Measurements from ENCODE around the gene IGHMBP2. TPM values are rescaled to one million over a fixed set of nuclear protein-coding genes. Genes with fewer than 3 reads are reported as not detected.

IGHMBP2 gene
- total RNA-seq, 1 experiment from 2014 or later: 27.0 TPM

- DNase-seq: no peak
- Histone ChIP-seq H3F3A (ENCODE audit: insufficient read depth, low read depth) (no peaks in the 10 kb centered on the region), H3K4me2 (no peak overlapping the region), H3K9me3 (ENCODE audit: insufficient read depth, low read depth) (no peaks in the 10 kb centered on the region), H3K27me3 (ENCODE audit: insufficient read depth, low read depth) (peaks cover 21% of the 10 kb centered on the region; the same call in 1 of the 2 replicates), H3K36me3 (ENCODE audit: low read depth) (no peaks in the 10 kb centered on the region), H3K27ac (no peak overlapping the region), H3K4me3 (no peak overlapping the region), H3K4me1 (replicated peaks; ENCODE audit: insufficient read depth) (no peaks in the 10 kb centered on the region), H4K20me1 (ENCODE audit: insufficient read depth) (no peaks in the 10 kb centered on the region), H2AFZ (no peak overlapping the region), H3K9me2 (ENCODE audit: insufficient read depth) (no peaks in the 10 kb centered on the region), H3K79me2 (ENCODE audit: low read depth) (no peaks in the 10 kb centered on the region)
- ChIA-PET POLR2A (ENCODE audit: unreplicated experiment) (no interaction called here), CTCF (no interaction called here)
- no peak for TF ChIP-seq CTCF (conservative IDR thresholded peaks at IDR 0.05)
- no peak for TF ChIP-seq EZH2 (IDR thresholded peaks at IDR 0.05; ENCODE audit: low read depth)
- intact Hi-C loops (cut with micrococcal nuclease; ENCODE audit: unreplicated experiment): no loop called here
- BruUV-seq (replicated peaks): no TSS peak
Measured at GRCh38 chr11:68960294-68961071, 56.8 kb downstream of the IGHMBP2 start.

- Histone ChIP-seq H3K9me3 (ENCODE audit: insufficient read depth, low read depth) (no peaks in the 10 kb centered on the region), H3F3A (ENCODE audit: insufficient read depth, low read depth) (no peaks in the 10 kb centered on the region), H2AFZ (no peak overlapping the region), H3K4me3 (no peak overlapping the region), H3K4me2 (no peak overlapping the region), H3K79me2 (ENCODE audit: low read depth) (no peaks in the 10 kb centered on the region), H3K4me1 (replicated peaks; ENCODE audit: insufficient read depth) (no peaks in the 10 kb centered on the region), H4K20me1 (ENCODE audit: insufficient read depth) (no peaks in the 10 kb centered on the region), H3K9me2 (ENCODE audit: insufficient read depth) (no peaks in the 10 kb centered on the region), H3K36me3 (ENCODE audit: low read depth) (no peaks in the 10 kb centered on the region), H3K27ac (no peak overlapping the region), H3K27me3 (ENCODE audit: insufficient read depth, low read depth) (peaks cover 27% of the 10 kb centered on the region)
- no peak for DNase-seq
- BruUV-seq (replicated peaks): no TSS peak
- TF ChIP-seq CTCF (conservative IDR thresholded peaks at IDR 0.05) (no peak), EZH2 (IDR thresholded peaks at IDR 0.05; ENCODE audit: low read depth) (no peak)
- intact Hi-C loops (cut with micrococcal nuclease; ENCODE audit: unreplicated experiment): no loop called here
- POLR2A ChIA-PET (ENCODE audit: unreplicated experiment): no interaction called here
- CTCF ChIA-PET: no interaction called here
Measured at GRCh38 chr11:68961245-68961644, 57.6 kb downstream of the IGHMBP2 start.

DNA sequence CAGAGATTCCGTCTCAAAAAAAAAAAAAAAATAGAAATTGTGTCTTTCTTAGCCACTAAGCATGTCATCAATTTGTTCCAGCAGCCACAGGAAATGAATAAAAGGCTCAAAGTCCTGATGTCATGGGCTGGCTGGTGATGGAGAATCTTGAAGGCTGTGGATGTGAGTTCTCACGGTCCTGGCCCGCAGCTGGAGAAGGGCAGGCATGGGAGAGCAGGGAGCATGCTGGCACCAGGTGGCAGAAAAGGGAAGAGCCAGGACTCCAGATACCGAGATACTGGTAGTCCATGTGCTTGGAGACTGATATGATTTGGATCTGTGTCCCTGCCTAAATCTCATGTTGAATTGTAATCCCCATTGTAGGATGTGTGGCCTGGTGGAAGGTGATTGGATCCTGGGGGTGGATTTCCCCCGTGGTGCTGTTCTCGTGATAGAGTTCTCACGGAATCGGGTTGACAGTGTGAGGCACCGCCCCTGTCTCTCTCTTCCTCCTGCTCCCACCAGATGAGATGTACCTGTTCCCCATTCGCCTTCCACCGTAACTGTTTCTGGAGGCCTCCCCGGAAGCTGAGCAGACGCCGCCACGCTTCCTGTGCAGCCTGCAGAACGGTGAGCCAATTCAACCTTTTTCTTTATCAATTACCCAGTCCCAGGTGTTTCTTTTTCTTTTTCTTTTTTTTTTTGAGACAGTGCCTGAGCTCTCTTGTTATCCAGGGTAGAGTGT, 59.0 kb downstream of the IGHMBP2 start:
- Histone ChIP-seq H3K4me1 (replicated peaks; ENCODE audit: insufficient read depth) (no peaks in the 10 kb centered on the region), H3K27ac (no peak overlapping the region), H3K36me3 (ENCODE audit: low read depth) (no peaks in the 10 kb centered on the region), H3K9me3 (ENCODE audit: insufficient read depth, low read depth) (no peaks in the 10 kb centered on the region), H3K4me3 (no peak overlapping the region), H4K20me1 (ENCODE audit: insufficient read depth) (no peaks in the 10 kb centered on the region), H3K4me2 (no peak overlapping the region), H3K79me2 (ENCODE audit: low read depth) (no peaks in the 10 kb centered on the region), H3K9me2 (ENCODE audit: insufficient read depth) (no peaks in the 10 kb centered on the region), H2AFZ (no peak overlapping the region), H3K27me3 (ENCODE audit: insufficient read depth, low read depth) (peaks cover 31% of the 10 kb centered on the region), H3F3A (ENCODE audit: insufficient read depth, low read depth) (no peaks in the 10 kb centered on the region)
- CTCF ChIA-PET: no interaction called here
- no peak for TF ChIP-seq EZH2 (IDR thresholded peaks at IDR 0.05; ENCODE audit: low read depth)
- TF ChIP-seq CTCF (conservative IDR thresholded peaks at IDR 0.05): no peak
- no peak for DNase-seq
- intact Hi-C loops (cut with micrococcal nuclease; ENCODE audit: unreplicated experiment): no loop called here
- no TSS peak for BruUV-seq (replicated peaks)
- POLR2A ChIA-PET (ENCODE audit: unreplicated experiment): no interaction called here
